Dermis blood vessel endothelial cell (primary cell): ENCODE results near the gene EIF3F. TPM values are rescaled to one million over a fixed set of nuclear protein-coding genes. Genes with fewer than 3 reads are reported as not detected.
A peak's percentile ranks its signal among the peaks of the same experiment; 100 is the strongest.

Source experiments
- DNase-seq: peaks from one replicate; pipeline ENCODE4 v3.0.0; 2010
- total RNA-seq: library from RNA; depleted of rRNA; stranded (reverse); fragments of >200 nt; gene quantifications from 2 replicates; pipeline ENCODE4 v1.2.3, GENCODE V29; 2014

EIF3F gene
- total RNA-seq, 1 donor from 2014 or later = 240 TPM

GRCh38 chr11:8023831-8024555 lies 36.9 kb downstream of the EIF3F start:
- no peak for DNase-seq

DNA sequence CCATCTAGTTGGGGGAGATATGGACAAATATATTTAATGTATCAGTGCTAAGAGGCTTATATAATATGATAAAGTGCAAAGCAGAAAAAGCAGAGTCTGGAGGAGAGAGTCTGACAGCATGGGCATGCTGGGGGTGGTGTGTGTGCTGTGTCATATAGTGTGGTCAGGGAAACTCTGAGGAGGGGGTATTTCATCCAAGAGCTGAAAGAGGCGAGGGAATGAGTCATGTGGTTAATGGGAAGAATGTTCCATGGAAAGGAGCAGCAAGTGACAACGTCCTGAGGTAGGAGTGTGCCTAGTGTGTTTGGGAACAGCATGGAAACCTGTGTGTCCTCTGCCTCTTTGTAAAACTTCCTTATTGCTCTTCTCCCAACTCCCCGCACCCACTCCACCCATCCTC lies 38.0 kb downstream of the EIF3F start:
- DNase-seq = no peak

- DNase-seq = no peak
Measured at GRCh38 chr11:8025816-8026215, 38.7 kb downstream of the EIF3F start.

DNA sequence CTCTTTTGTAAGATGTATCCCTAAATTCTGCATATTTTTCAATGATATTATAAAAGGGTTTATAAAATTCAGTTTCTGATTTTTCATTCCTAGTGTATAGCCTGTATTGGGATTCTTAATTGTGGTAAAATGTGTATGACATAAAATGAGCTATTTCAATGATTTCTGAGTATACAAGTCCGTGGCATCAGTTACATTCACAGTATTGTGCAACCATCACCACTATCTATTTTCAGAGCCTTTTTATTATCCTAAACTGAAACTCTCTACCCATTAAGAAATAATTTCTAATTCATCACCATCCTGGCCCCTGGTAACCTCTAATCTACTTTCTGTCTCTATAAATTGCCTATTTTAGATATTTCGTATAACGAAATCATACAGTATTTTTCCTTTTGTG lies 39.8 kb downstream of the EIF3F start:
- DNase-seq = no peak

GRCh38 chr11:8028766-8029165 lies 41.6 kb downstream of the EIF3F start:
- no peak for DNase-seq

DNA sequence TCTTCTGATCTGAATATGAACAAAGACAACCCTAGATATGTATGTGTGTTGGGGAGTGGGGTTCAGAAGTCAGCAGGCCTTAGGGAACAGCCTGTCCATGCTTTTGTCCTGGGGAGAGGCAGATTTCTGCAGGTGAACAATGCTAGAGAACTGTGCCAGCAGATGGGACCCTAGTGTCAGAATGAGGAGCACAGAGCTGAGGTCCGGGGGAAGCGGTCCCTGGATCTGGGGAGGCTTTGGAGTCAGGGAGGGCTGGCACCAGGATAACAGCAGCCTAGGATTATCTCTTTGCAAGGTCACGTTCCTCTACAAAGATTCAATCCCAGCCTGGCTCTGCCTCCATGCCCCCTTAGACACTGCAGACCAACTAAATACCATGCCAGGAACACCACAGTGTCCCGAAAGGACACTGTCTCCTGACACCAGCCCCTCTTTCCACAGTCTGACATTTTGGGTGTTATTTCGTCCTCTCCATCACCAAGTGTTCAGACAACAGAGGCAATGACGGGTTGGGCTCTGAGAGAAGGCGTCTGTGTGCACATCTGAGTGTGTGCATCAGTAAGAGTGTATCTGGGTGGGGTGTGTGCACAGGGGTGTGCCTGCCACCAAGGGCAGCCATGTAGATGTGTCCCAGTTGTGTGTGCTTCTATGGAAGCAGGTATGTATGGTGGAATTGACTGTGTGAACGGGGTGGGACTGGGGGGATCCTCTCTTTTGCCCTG lies 43.5 kb downstream of the EIF3F start:
- no peak for DNase-seq

DNA sequence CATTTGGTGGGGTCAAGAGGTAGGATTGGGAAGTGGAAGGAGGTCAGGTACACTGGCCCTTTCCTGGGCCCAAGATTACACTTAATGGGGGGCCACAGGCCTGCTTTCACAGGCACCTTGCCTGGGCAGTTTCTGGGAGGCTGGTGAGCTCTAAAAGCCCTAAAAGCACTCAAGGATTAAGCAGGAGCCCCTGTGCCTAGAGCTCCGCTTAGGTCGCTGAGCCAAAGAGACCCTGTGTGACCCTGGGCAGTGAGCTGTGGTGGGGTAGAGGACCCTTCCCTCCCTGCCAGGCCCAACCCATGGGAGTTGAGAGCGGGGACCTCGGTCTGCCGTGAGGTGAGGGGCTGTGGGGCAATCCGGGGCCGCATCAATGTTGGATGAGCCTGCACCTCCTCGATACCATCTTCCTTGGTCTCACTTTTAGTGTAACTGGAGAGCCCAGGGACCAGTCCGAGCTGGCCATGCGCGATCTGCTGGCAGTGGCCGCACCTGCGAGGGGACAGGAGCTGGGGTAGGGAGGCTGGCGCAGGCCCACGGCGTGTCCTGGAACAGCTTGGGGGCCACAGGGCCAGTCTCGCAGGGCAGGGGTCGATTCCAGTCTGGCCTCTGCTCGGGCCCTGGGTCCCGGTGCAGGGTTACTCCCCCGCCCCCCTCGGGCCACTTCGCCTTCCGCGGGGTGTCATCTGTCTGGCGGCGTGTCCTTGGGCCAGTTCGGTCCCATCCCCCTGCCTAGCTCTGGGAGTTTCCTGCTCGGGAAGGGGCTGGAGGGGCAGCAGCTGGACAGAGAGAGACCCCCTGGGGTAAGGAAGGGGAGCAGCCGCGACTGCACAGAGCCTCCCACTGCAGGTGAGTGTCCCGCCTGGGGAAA lies 44.3 kb downstream of the EIF3F start:
- DNase-seq = no peak

GRCh38 chr11:8032122-8032521 lies 45.0 kb downstream of the EIF3F start:
- DNase-seq = no peak

DNA sequence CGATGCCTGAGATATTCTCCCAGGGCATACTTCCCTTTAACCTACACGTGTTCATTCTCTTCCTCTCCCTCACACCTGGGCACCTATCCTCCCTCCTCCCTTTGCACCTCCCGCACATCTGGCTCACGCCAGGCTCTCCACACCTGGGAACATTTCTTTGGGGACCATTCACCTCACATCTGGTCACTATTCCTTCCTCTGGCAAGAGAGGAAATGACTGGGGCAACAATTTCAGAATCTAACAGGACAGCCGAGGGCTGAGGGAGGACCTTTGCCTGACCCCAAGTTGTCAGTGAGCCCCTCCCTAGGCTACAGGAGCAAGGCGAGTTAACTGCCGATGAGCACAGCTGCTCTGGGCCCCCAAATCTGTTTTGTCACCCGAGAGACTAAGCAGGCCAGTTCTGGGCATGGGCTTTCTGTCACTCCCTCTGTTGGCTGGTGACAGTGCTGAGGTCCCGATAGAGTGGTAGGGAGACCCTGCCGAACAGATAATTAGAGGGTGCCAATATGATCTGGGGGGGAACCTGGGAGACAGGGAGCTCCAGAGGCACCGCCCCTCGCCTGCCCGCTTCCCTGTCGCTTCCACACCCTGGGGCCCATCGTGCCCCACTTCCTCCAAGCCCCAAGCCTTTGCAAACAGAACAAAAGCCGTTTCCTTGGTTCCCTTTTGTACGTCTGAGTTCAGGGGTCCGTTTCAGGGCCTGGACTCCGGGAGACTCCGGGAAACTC lies 45.6 kb downstream of the EIF3F start:
- no peak for DNase-seq

DNA sequence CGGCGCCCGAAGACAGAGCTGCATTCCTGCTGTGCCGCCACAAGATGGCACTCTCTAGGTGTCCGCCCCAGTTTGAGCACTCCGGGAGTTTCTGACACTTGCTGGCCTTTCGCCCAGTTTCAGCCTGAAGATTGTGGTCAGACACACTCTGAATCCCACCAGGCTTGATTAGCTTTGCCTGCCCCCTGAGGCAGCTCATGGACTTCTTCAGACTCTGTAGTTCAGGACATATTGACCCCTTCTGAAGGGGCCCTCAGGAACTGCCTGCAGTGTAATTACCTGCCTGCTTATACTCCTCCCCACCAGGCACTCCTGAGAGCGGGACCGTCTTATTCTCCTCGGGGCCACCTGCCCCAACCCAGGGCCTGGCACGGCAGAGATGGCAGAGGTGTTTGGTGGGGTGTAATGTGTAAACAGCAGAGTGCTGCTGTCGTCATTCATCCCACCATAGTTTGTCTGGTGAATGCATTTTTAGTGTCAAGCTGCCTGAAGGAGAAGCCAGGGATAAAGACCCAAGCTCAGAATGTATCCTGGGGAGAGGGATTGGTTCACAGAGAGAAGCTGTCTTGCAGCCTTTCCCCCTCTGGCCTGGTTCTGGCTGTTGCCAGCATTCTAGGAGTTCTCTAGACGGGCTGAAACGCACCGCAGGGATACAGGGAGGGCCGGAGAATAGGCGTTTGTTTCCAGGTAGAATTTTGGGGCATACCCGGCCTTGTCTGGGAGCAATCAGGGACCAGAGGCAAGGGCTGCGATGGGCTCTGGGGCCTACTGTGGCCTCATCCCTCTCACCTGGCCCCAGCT lies 46.4 kb downstream of the EIF3F start:
- DNase-seq = peak; percentile 80

- DNase-seq = no peak
Measured at GRCh38 chr11:8034106-8034585, 47.0 kb downstream of the EIF3F start.

DNA sequence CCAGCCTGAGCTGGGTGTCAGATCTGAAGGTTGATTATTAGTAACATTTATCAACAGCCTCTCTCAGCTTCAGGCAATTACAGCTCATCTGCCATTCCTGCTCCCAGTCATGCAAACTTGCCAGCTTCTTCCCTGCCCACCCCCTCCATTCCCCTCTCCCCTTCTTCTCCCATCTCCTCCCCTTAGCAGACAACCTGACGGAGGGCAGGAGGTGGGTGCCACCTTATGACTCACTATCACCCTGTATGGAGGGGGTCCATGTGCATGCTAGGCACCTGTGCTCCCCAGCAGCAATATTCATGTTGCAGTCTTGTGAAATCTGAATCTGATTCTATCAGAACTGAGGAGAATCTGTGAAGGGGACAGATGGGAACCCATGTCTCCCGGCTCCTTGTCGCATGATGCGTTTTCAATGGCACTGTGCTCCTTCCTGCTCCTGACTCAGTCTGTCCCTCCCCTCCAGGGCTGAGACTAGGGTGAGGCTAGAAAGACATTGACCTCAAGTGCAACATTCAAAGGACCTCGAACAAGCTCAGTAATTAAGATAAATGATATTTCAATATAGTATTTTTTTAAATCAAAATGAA lies 47.6 kb downstream of the EIF3F start:
- no peak for DNase-seq

- no peak for DNase-seq
Measured at GRCh38 chr11:8035200-8035855, 48.2 kb downstream of the EIF3F start.

- DNase-seq = no peak
Measured at GRCh38 chr11:8036002-8036802, 49.1 kb downstream of the EIF3F start.

GRCh38 chr11:8036986-8037385 lies 49.8 kb downstream of the EIF3F start:
- DNase-seq = no peak

DNA sequence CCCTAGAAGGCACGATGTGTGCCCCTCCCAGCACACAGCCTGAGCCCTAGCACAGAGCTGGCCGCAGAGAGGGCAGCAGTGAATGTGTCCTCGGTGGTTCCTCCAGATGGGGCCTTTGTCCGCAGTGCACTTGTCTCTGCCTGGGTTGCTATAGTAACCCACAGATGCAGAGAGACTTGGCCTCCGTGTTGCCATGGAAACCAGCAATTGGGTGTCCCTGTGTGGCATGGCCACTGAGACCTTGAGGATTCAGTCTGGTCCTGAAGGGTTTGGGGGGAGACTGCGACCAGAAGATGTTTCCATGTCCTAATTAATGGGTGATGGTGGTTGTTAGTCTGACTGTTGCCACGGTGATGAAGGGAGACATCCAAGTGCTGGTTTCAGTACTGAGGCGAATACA lies 51.3 kb downstream of the EIF3F start:
- DNase-seq = no peak

DNA sequence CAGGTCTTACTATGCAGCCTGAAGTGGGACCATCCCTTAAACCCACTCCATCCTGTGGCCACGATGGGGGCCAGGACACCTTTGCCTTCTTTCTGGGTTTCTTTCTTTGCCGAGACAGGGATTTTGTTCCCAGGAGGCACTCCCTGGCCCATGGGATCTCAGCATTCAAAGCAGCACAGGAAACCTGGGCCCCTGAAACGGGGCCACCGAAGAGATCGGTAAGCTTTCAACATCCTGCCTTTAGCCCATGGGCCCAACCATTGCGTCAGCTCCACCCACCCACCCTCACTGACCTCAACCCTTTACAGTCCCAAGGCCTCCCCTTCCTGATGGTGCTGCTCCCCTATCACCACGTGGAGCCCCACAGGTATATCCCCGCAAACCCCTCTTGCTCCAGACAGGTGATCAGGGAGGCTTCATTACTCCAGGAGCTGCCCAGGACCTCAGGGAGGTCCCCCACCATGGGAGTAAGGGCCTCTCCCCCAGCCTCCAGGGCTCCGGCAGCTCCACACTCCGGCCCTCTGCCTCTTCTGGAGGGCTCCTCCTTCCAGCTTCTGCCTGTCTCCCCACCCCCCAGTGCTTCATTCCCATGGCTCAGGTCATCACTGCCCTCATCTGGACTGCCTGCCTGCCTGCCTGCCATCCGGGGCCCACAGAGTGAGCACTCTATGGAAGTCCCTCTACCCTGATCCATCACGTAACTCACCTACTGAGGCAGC lies 51.8 kb downstream of the EIF3F start:
- DNase-seq = no peak

- DNase-seq = no peak
Measured at GRCh38 chr11:8039530-8040260, 52.6 kb downstream of the EIF3F start.
